ENCODE results near the gene CIP2A. TPM values are rescaled to one million over a fixed set of nuclear protein-coding genes. Genes with fewer than 3 reads are reported as not detected.

CIP2A gene
- total and polyA plus RNA-seq, 4 donors, result 8.2 to 19.8 (median 14.1) TPM

GRCh38 chr3:108603691-108604090 lies 14.5 kb upstream of the CIP2A start:
- H3K27ac ChIP-seq (ENCODE audit: low read depth, low read length), result no peak overlapping the region
- no peaks in the 10 kb centered on the region for H3K9me3 ChIP-seq (ENCODE audit: control insufficient read depth, insufficient read depth, low read length)
- no peaks in the 10 kb centered on the region for H3K4me1 ChIP-seq (ENCODE audit: control insufficient read depth, insufficient read depth, low read length)
- no peaks in the 10 kb centered on the region for H3K27me3 ChIP-seq (ENCODE audit: control insufficient read depth, insufficient read depth, low read length)
- H3K4me3 ChIP-seq (ENCODE audit: low read depth, low read length), result no peak overlapping the region
- peaks cover under 1% of the 10 kb centered on the region for H3K36me3 ChIP-seq (ENCODE audit: control insufficient read depth, insufficient read depth, low read length)
- peak in 1 of 6 donors; percentile 33 for DNase-seq (ENCODE audit: low read depth in 4 of 6, low spot score in 6 of 6)

DNA sequence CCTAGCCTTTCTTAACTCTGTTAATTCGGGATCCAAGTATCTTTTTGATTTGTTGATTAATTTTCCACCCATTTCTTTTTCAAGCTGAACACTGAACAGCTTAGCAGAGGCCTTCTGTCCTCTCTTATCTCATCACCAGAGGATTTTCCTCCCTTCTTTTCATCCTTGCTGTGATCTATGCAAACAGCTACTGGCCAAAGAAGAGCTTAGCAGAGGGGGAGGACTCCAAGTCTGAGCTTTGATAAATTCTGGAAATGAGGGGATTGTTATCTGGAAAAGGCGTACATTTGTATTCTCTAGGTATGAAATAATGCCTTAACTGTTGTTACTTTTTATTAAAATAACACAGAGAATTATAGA lies 13.7 kb upstream of the CIP2A start:
- Histone ChIP-seq H3K9me3 (ENCODE audit: control insufficient read depth, insufficient read depth, low read length) (no peaks in the 10 kb centered on the region), H3K4me1 (ENCODE audit: control insufficient read depth, insufficient read depth, low read length) (no peaks in the 10 kb centered on the region), H3K4me3 (ENCODE audit: low read depth, low read length) (peak overlapping the region; percentile 6), H3K27me3 (ENCODE audit: control insufficient read depth, insufficient read depth, low read length) (no peaks in the 10 kb centered on the region), H3K36me3 (ENCODE audit: control insufficient read depth, insufficient read depth, low read length) (no peaks in the 10 kb centered on the region), H3K27ac (ENCODE audit: low read depth, low read length) (peak overlapping the region; percentile 57)
- no CpG with 5 or more reads among the region's 2 CpGs for WGBS (ENCODE audit: insufficient coverage)
- DNase-seq (ENCODE audit: low read depth in 4 of 6, low spot score in 6 of 6), result no peak

DNA sequence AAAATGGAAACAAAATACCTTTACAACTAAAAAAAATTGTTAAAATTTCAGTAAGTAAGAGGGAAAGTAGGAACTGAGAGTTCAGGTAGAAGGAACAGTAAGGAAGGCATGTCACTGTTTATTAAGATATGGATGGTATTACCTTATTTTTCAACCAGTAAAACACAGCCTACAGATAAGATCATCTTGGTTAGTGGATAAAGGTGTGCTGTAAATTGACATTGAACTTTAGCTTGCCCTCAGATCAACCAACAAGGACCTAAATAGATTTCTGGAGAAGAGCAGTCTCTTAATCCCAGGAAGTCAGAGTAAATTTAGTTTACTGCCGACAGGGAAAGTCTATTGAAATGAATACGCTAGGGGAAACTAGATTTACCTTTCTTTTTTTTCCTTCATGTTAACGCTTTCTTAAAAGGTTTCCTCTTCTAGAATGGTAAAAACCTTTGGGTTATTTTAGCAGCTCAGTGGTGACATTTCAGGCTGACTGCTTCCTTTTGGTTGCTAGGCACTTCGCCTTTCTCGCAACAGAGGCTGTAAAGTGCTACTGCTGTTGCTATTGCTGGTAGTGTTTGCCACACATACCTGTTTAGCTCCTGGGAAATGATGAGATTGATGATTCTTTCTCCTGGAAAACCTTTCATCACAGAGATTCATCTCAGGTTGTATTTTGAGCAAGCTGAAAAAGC lies 13.2 kb upstream of the CIP2A start:
- WGBS (ENCODE audit: insufficient coverage), result no CpG with 5 or more reads among the region's 5 CpGs
- H3K27ac ChIP-seq (ENCODE audit: low read depth, low read length), result peak overlapping the region; percentile 57

DNA sequence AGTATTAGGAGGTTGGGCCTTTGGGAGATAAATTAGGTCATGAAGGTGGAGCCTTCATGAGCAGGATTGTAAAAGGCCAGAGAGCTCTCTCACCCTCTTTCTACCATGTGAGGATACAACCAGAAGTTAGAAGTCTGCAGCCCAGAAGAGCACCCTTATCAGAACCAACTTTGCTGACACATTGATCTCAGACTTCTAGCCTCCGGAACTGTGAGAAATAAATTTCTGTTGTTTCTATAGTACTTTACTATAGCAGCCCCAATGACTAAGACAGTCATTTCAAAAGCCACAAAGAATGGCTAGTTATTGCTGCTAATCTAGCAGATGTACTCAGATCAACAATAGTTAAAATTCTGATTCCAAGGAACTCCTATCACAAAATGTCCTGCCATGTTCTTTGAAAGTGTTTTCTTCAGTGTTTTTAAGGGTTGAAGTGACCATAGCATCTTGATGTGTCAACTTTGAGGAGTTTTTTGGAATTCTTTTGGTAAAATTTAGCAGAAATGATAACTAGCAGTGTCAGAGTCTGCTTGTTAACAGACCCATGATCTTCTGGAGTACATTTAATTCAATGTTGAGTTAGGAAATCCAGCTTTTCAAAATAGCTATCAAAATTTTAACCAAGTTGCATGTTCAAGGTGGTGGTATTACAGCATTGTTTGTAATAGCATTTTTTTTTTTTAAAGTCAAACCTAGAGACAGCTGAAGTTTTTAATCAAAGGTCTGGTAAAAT lies 10.6 kb upstream of the CIP2A start:
- Histone ChIP-seq H3K27me3 (ENCODE audit: control insufficient read depth, insufficient read depth, low read length) (no peaks in the 10 kb centered on the region), H3K36me3 (ENCODE audit: control insufficient read depth, insufficient read depth, low read length) (no peaks in the 10 kb centered on the region), H3K4me1 (ENCODE audit: control insufficient read depth, insufficient read depth, low read length) (no peaks in the 10 kb centered on the region), H3K27ac (ENCODE audit: low read depth, low read length) (no peak overlapping the region), H3K4me3 (ENCODE audit: low read depth, low read length) (no peak overlapping the region), H3K9me3 (ENCODE audit: control insufficient read depth, insufficient read depth, low read length) (no peaks in the 10 kb centered on the region)
- WGBS (ENCODE audit: insufficient coverage), result no CpG with 5 or more reads among the region's 1 CpG
- DNase-seq (ENCODE audit: low read depth in 4 of 6, low spot score in 6 of 6), result no peak

More for the DNA sequence above, 13.2 kb upstream of the CIP2A start:
- H3K9me3 ChIP-seq (ENCODE audit: control insufficient read depth, insufficient read depth, low read length), result no peaks in the 10 kb centered on the region
- H3K4me3 ChIP-seq (ENCODE audit: low read depth, low read length), result peak overlapping the region; percentile 6
- no peaks in the 10 kb centered on the region for H3K27me3 ChIP-seq (ENCODE audit: control insufficient read depth, insufficient read depth, low read length)
- peak in 4 of 6 donors; percentile 35 to 79 (median 47) for DNase-seq (ENCODE audit: low read depth in 4 of 6, low spot score in 6 of 6)
- no peaks in the 10 kb centered on the region for H3K36me3 ChIP-seq (ENCODE audit: control insufficient read depth, insufficient read depth, low read length)
- no peaks in the 10 kb centered on the region for H3K4me1 ChIP-seq (ENCODE audit: control insufficient read depth, insufficient read depth, low read length)

- no peak overlapping the region for H3K27ac ChIP-seq (ENCODE audit: low read depth, low read length)
- no peaks in the 10 kb centered on the region for H3K36me3 ChIP-seq (ENCODE audit: control insufficient read depth, insufficient read depth, low read length)
- no peak for DNase-seq (ENCODE audit: low read depth in 4 of 6, low spot score in 6 of 6)
- no peaks in the 10 kb centered on the region for H3K4me1 ChIP-seq (ENCODE audit: control insufficient read depth, insufficient read depth, low read length)
- H3K9me3 ChIP-seq (ENCODE audit: control insufficient read depth, insufficient read depth, low read length), result no peaks in the 10 kb centered on the region
- H3K27me3 ChIP-seq (ENCODE audit: control insufficient read depth, insufficient read depth, low read length), result no peaks in the 10 kb centered on the region
- WGBS (ENCODE audit: insufficient coverage), result no CpG with 5 or more reads among the region's 5 CpGs
- no peak overlapping the region for H3K4me3 ChIP-seq (ENCODE audit: low read depth, low read length)
These were observed 9.1 kb upstream of the CIP2A start for GRCh38 chr3:108598375-108598774.

- no peaks in the 10 kb centered on the region for H3K4me1 ChIP-seq (ENCODE audit: control insufficient read depth, insufficient read depth, low read length)
- H3K9me3 ChIP-seq (ENCODE audit: control insufficient read depth, insufficient read depth, low read length), result no peaks in the 10 kb centered on the region
- no CpG with 5 or more reads among the region's 2 CpGs for WGBS (ENCODE audit: insufficient coverage)
- DNase-seq (ENCODE audit: low read depth in 4 of 6, low spot score in 6 of 6), result no peak
- no peaks in the 10 kb centered on the region for H3K27me3 ChIP-seq (ENCODE audit: control insufficient read depth, insufficient read depth, low read length)
- H3K27ac ChIP-seq (ENCODE audit: low read depth, low read length), result no peak overlapping the region
- no peak overlapping the region for H3K4me3 ChIP-seq (ENCODE audit: low read depth, low read length)
- no peaks in the 10 kb centered on the region for H3K36me3 ChIP-seq (ENCODE audit: control insufficient read depth, insufficient read depth, low read length)
These were observed 6.1 kb upstream of the CIP2A start for GRCh38 chr3:108595321-108595720.

DNA sequence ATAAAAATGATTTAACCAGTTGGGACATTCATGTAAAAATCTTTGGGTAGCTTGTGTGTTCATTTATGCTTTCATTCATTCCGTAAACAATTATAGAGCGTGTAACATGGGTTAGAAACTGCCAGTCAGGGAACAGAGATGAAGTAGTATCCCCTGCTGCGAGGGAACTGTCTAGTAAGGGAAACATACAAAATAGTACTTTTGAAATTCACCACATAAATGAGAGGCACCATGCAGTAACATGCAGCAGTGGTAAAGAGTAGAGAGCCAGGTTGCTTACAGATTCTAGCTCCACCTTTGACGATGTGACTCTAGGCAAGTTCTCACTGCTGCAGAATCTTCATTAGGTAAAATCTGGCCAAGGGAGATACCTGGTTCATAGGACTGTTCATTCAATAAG lies 1.2 kb upstream of the CIP2A start:
- Histone ChIP-seq H3K36me3 (ENCODE audit: control insufficient read depth, insufficient read depth, low read length) (no peaks in the 10 kb centered on the region), H3K4me1 (ENCODE audit: control insufficient read depth, insufficient read depth, low read length) (peaks cover 3% of the 10 kb centered on the region), H3K4me3 (ENCODE audit: low read depth, low read length) (peak overlapping the region; percentile 67), H3K9me3 (ENCODE audit: control insufficient read depth, insufficient read depth, low read length) (no peaks in the 10 kb centered on the region), H3K27me3 (ENCODE audit: control insufficient read depth, insufficient read depth, low read length) (no peaks in the 10 kb centered on the region), H3K27ac (ENCODE audit: low read depth, low read length) (no peak overlapping the region)
- no CpG with 5 or more reads among the region's 4 CpGs for WGBS (ENCODE audit: insufficient coverage)
- DNase-seq (ENCODE audit: low read depth in 4 of 6, low spot score in 6 of 6), result peak in 3 of 6 donors; percentile 7 to 68 (median 39)

- H3K4me3 ChIP-seq (ENCODE audit: low read depth, low read length), result peak overlapping the region; percentile 67
- 0% methylated on average over 6 of the region's 11 CpGs for WGBS (ENCODE audit: insufficient coverage)
- no peaks in the 10 kb centered on the region for H3K36me3 ChIP-seq (ENCODE audit: control insufficient read depth, insufficient read depth, low read length)
- DNase-seq (ENCODE audit: low read depth in 4 of 6, low spot score in 6 of 6), result no peak
- peak overlapping the region; percentile 88 for H3K27ac ChIP-seq (ENCODE audit: low read depth, low read length)
- H3K4me1 ChIP-seq (ENCODE audit: control insufficient read depth, insufficient read depth, low read length), result peaks cover 3% of the 10 kb centered on the region
- H3K9me3 ChIP-seq (ENCODE audit: control insufficient read depth, insufficient read depth, low read length), result no peaks in the 10 kb centered on the region
- no peaks in the 10 kb centered on the region for H3K27me3 ChIP-seq (ENCODE audit: control insufficient read depth, insufficient read depth, low read length)
These were observed 723 bp upstream of the CIP2A start for GRCh38 chr3:108589998-108590323.

GRCh38 chr3:108588601-108589000 lies 637 bp downstream of the CIP2A start:
- DNase-seq (ENCODE audit: low read depth in 4 of 6, low spot score in 6 of 6), result no peak
- Histone ChIP-seq H3K9me3 (ENCODE audit: control insufficient read depth, insufficient read depth, low read length) (no peaks in the 10 kb centered on the region), H3K4me1 (ENCODE audit: control insufficient read depth, insufficient read depth, low read length) (peaks cover 3% of the 10 kb centered on the region), H3K27me3 (ENCODE audit: control insufficient read depth, insufficient read depth, low read length) (no peaks in the 10 kb centered on the region), H3K36me3 (ENCODE audit: control insufficient read depth, insufficient read depth, low read length) (no peaks in the 10 kb centered on the region), H3K27ac (ENCODE audit: low read depth, low read length) (peak overlapping the region; percentile 88), H3K4me3 (ENCODE audit: low read depth, low read length) (peak overlapping the region; percentile 67)
- no CpG with 5 or more reads among the region's 8 CpGs for WGBS (ENCODE audit: insufficient coverage)

DNA sequence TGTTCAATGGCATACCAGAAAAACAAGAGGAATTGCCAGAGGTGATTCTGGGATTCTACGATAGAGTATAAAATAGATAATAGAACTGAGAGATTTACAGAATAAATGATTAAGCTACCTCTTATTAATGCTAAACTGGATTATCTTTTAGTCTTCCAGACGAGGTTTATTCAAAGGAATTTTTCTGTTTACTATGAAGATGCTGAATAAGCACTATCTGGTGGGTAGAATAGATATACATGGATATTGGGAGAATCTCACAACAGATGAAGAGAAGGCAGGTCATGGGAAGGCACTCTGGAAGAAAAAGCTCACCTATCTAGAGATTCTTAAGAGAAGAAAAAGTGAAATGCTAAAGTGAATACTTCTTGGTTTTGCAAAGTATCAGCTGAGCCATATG lies 11.2 kb downstream of the CIP2A start:
- Histone ChIP-seq H3K4me1 (ENCODE audit: control insufficient read depth, insufficient read depth, low read length) (no peaks in the 10 kb centered on the region), H3K27me3 (ENCODE audit: control insufficient read depth, insufficient read depth, low read length) (no peaks in the 10 kb centered on the region), H3K4me3 (ENCODE audit: low read depth, low read length) (no peak overlapping the region), H3K27ac (ENCODE audit: low read depth, low read length) (no peak overlapping the region), H3K9me3 (ENCODE audit: control insufficient read depth, insufficient read depth, low read length) (no peaks in the 10 kb centered on the region), H3K36me3 (ENCODE audit: control insufficient read depth, insufficient read depth, low read length) (peaks cover 3% of the 10 kb centered on the region)
- no CpG with 5 or more reads among the region's 2 CpGs for WGBS (ENCODE audit: insufficient coverage)
- DNase-seq (ENCODE audit: low read depth in 4 of 6, low spot score in 6 of 6), result no peak

Data from spinal cord (tissue), 10 donors.